ENCODE measurements around the gene MB21D2.

DNA sequence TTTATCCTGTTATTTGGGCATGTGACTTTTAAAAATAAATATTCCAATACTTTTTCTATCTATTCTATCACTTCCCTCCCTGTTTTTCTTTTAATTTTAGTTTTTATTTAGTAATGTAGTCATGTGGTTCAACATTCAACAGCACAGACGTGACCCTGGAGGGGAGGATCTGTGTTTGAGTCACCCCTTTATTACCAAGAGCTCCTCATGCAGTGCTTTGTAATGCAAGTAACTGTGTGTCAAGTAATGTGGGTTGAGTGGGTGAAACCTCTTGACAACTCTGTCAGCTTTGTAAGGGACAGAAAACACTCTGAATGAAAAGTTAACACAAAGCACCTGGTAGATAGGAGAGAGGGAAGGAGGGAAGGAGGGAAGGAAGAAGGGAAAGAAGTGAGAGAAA is 100.6 kb downstream of the MB21D2 start:
- TF ChIP-seq, protein P1, sequence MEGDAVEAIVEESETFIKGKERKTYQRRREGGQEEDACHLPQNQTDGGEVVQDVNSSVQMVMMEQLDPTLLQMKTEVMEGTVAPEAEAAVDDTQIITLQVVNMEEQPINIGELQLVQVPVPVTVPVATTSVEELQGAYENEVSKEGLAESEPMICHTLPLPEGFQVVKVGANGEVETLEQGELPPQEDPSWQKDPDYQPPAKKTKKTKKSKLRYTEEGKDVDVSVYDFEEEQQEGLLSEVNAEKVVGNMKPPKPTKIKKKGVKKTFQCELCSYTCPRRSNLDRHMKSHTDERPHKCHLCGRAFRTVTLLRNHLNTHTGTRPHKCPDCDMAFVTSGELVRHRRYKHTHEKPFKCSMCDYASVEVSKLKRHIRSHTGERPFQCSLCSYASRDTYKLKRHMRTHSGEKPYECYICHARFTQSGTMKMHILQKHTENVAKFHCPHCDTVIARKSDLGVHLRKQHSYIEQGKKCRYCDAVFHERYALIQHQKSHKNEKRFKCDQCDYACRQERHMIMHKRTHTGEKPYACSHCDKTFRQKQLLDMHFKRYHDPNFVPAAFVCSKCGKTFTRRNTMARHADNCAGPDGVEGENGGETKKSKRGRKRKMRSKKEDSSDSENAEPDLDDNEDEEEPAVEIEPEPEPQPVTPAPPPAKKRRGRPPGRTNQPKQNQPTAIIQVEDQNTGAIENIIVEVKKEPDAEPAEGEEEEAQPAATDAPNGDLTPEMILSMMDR (optimal IDR thresholded peaks at IDR 0.05 in 1 of 3, IDR thresholded peaks at IDR 0.05 in 1 of 3, conservative IDR thresholded peaks at IDR 0.05 in 1 of 3; ENCODE audit: extremely low read depth in 1 of 3, insufficient read depth in 2 of 3, low read length in 3 of 3), result no peak
- no peak for TF ChIP-seq EZH2 (IDR thresholded peaks at IDR 0.05; ENCODE audit: low read length)
